GM18873 (cell line): ENCODE data around the gene GABRP.
"Not testable (repeated sequence)": the region's sequence is repeated elsewhere in the genome, so short reads cannot be mapped to it uniquely, and the experiment has no call there.

Experiments used
- ATAC-seq: cut with Tn5 transposase; IDR thresholded peaks from one replicate; pipeline ENCODE4 v1.9.1; 2021; ENCODE audit warnings: mild to moderate bottlenecking, moderate library complexity, moderate number of reproducible peaks; ENCODE audit not compliant: unreplicated experiment, low FRiP score

GABRP gene

DNA sequence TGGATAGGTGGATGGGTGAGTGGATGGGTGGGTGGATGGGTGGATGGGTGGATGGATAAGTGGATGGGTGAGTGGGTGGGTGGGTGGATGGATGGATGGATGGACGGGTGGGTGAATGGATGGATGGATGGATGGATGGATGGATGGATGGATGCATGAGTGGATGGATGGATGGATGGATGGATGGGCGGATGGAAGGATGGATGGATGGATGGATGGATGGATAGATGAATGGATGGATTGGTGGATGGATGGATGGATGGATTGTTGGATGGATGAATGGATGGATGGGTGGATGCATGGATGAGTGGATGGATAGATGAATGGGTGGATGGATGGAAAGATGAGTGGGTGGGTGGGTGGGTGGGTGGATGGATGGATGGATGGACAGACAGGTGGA lies 29.0 kb upstream of the GABRP start:
- not testable (repeated sequence) for ATAC-seq

DNA sequence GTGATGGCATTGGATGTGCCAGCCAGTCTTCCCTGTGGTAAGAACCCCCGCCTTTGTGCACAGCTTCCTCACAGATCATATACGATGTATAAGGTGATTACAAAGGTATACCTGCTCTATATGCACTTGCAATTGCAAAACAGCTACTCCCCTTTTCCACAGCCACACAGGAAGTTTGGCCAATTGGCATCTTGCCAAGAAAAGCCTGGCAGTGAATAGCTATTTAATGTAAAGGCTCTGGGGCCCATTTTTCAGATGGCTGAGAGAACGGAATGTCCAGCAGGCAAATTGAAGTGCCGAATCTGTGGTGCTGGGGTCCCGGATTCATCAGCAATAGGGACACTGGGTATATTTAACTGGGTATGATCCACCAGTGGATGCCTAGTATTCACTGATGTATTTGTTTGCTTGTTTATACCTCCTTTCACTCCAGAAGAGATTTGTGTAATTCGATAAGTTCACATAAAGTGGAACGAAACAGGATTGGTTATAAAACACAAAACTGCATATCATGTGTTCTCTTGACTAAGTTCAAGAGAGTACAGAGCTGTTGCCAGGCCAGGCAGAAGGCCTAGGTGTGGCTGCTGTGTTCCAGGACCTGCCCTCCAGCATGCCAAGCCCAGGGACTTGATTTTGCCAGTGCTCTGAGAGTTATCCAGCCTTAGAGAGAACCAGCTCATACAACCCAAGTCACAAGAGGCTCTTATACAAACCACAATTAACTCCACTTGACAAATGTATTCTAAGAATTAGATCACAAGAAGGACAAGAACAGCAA lies 27.7 kb upstream of the GABRP start:
- no peak for ATAC-seq

DNA sequence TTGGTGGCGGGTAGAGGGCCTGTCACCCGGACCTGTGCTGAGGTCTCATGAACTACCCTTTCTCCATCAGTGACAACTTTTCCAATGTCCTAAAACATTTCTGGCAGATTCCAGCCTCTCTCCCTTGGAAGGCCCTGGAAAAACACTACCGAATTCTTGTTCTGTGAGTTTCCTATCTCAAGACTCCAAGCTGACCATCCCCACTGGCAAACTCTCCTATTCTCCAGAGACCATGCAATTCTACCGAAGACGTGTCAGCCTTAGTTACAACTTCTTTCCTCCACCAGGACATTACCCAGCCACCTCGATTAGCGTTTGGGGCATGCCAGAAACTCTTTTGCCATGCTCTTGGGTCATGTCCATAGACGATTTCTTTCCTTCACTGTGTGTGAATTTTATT lies 26.8 kb upstream of the GABRP start:
- ATAC-seq, result no peak

DNA sequence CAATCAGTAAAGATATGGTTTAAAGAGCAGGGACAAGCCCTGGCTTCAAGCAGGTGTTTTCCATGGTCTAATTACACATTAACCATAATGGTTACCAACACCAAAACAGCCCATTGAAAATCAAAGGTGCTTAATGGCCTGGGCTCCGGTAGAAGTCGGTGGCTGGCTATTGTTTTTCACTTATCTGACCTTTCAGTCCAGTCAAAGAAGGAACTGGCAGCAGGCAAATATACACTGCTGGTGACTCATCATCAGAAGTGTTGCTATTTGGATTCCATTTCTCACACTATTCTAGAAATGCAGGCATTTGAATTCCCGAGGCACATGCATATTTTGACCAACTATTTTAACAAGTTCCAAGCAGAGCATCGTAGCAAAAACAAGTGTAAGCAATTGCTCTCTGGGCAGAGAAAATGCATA lies 26.3 kb upstream of the GABRP start:
- peak; percentile 87 for ATAC-seq

DNA sequence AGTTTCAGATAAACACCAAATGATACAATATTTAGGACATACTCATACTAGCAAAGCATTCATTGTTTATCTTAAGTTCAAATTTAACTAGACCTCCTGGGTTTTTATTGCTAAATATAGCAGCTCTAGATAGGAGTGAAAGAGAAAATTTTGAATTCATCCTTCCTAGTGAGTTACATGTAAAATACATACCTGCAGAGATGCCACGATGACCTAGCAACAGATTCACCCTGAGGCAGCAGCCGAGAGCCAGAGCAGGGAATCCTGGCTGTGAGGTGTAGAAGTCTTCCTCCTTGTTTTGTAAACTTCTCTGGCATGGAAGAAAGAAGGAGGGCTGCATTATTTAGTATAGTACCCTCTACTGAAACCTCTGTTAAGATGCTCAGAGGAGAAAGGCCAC lies 25.9 kb upstream of the GABRP start:
- ATAC-seq, result no peak

DNA sequence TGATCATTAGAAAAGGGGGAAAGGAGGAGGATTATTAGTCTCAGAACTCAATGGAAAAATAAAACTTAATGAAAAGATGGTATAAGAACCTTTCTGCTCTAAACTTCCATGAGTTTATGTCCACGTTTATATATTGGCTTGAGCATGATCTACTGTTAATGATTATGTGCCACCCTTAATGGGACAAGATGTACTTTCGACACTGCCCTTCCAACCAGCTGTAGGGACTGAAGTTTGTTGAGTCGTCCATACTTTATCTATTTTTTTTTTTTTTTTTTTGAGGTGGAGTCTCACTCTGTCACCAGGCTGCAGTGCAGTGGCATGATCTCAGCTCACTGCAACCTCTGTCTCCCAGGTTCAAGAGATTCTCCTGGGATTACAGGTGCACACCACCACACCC lies 25.0 kb upstream of the GABRP start:
- no peak for ATAC-seq

DNA sequence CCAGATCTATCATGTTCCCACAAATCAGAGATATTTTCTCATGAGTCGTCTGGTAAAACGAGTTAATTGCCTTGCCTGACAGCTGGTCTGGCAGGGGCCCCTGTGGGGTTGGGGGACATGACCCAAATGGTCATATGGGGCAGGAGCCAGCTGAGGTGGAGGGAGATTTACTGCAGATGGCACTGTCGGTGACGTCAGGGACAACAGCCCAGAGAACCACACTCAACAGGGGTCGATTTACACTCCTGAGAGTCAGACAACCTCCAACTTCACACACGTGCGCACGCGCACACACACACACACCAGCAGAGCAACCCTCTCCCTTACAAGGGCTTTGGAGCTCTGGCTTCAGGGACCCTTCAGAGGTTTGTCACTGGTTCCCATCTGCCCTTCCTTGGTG lies 23.4 kb upstream of the GABRP start:
- ATAC-seq, result no peak

DNA sequence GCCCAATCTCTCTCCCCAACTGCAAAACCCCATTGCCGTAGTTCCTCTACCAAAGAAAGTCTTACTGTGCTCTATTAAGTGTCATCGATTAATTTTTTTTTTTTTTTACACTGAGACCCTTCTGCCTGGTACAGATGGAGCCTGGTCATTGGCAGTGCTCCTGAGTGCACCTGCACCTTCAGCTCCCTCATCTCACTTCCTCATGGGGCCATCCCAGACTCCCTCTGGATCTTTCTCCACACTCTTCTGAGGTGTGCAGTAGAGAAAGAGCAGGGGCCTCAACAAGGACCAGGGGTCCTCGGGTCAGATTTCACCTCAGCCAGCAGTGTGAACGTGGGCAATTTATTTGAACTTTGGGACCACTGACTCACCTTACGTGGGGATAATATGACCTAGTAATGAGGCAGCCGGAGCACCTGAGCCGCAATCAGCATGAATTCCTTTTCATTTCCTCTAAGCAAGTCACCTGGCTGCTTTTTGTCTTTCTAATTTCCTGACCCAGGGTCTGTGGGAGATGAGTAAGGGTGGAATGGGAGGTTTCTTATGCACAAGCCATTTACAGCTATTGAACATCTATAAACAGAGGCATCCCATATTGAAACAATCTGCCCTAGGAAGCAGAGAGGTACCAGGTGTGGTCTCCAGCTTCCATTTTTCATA lies 22.3 kb upstream of the GABRP start:
- no peak for ATAC-seq

DNA sequence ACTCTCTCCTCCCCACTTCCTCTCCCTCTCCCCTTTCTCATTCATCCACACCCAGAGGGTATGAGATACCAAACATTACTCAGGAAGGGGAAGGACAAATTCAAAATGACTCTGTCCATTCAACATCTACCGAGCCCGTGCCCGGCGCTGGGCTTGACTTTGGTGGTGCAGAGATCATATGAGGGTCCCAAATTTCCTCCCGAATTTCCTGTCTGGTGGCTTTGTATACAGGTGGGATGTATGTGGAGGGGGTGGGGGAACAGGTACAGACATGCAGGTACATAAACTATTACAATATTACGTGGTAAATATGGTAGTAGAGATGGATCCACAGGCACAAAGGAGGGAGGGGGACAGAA lies 21.8 kb upstream of the GABRP start:
- ATAC-seq, result no peak

DNA sequence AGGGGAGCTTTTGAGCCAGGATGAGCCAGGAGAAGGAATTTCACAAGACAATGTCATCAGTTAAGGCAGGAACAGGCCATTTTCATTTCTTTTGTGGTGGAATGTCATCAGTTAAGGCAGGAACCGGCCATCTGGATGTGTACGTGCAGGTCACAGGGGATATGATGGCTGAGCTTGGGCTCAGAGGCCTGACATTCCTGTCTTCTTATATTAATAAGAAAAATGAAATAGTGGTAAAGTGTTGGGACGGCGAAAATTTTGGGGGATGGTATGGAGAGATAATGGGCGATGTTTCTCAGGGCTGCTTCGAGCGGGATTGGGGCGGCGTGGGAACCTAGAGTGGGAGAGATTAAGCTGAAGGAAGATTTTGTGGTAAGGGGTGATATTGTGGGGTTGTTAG lies 21.2 kb upstream of the GABRP start:
- not testable (repeated sequence) for ATAC-seq

DNA sequence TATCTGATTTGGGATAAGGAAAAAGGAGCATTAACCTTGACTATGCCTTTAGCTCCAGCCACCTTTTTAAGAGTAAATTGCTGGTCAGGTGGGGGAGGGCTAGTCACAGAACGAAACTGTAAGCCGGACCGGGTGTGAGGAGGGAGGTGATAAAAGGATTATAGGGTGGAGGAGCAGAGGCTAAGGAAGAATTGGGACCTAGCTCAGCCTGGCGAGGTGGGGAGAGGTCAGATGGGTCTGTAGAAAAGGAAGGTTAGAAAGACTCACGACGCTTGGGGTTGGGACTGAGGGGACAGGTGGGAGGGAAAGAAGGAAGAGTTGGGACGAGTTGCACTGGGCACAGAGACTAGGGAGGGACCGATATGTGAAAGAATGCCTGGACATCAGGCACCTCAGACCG lies 17.7 kb upstream of the GABRP start:
- ATAC-seq, result not testable (repeated sequence)

DNA sequence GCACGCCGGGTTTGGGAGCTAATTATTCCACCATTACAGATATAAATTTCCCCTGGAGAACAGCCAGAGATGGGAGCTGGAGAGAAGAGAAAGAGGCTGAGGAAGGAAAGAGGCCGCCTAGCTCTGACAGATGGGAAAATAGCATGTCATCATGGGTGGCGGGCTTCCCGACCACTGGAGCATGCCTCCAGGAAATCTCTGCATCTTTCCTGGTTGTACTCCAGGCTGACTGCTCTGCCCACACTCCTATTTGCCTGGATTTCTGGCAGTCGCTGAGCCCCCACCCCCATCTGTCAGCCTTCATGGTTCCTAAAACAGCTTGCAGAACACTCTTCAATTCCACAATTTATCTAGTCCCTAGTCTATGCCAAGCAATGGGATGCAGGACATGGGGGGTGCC lies 14.3 kb upstream of the GABRP start:
- ATAC-seq, result no peak

DNA sequence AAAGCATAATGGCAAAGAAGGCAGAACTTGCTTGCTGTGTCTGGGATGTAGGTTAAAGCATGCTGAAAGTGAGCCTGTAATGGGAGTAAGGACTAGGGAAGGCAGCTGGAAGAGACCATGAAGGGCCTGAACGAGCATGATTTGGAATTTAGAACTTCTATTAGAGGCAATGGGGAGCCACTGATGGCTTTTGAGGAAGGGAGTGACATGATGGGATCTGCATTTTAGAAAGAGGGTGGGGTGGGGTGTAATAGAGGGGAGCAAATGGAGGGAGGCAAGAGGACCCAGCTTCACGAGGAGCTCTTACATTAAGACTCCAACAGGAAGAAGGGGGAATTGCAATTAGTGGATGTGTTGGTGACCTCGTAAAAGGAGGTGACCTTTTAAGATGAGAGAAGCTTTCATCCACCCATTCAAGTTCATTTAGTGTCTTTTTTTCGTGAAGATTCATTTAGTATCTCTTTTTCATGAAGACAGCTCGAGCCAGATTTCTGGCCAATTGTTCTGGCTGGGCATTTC lies 13.6 kb upstream of the GABRP start:
- ATAC-seq, result no peak

DNA sequence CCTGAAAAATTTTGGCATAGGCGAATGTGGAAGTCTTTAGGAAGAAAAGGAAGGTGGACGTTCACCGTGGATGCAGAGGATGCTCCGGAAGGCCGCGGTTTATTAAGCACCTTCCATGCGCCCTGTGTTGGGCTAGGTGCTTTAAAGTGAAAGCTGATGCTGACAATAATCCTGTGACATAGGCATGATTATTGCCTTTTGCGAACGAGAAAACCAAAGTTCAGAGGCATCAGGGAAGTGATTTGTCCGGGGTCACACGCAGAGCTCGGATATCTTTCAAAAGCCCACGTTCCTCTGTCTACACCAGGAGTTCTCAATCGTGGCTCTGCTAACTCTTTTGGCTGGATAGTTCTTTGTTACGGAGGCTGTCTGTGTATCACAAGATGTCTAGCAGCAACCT lies 12.0 kb upstream of the GABRP start:
- no peak for ATAC-seq

DNA sequence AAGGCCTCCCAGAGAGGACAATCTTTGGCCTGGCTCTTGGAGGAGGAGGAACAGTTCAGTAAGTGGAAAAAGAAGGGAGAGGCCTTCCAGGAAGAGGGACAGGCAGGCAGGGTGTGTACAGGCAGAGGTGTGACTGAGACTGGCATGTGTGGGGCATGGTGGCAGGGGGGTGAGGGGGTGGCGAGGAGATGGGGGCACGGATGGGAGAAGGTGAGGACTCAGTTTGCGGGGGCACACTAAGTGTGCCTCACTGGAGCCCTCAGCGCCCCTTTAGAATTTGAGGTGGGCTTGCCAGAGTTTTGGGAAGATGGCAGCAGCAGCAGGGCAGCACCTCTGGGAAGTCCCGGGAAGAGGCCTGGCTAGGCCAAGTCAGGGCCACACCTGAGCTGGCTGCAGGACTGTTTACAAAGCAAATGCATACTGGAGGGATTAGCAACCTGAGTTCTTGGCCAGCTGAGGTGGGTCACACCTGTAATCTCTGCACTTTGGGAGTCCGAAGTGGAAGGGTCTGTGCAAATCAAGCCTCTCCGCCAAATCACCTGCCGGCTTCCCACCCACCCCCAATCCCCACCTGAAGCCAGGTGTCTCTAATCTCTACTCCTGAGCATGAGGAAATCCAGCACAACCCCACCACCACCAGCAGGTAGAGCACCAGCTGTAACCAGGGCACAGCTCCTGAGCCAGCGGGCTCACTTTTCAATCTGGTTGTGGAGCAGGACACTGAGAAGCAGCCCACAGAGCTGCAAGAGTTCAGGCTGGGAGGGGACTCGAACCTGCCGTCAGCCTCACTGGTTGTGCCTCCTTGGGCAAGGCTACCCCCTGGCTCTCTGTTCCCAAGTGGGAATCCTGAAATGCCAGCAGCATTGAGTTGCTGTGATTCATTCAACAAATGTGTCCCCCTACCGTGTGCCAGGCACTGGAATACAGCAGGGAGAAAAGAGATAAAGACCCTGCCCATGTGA lies 10.2 kb upstream of the GABRP start:
- no peak for ATAC-seq

DNA sequence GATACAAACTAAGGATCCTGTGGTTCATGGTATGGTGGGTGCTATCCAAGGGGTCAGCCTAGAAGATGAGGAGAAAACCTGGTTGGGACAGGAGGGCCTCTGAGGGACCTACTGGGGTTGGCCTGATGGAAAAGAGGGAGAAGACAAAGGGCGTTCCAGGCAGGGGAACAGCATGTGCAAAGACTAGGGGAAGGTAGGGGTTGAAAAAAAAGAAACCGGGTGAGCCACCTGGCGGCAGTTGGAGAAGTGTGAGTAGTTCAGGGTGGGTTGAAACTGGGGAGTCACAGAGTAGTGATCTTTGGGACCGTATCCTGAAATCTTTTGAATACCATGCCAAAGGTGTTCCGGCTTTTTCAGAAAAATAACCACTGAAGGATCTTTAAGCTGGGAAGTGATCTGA lies 8.7 kb upstream of the GABRP start:
- ATAC-seq, result no peak

DNA sequence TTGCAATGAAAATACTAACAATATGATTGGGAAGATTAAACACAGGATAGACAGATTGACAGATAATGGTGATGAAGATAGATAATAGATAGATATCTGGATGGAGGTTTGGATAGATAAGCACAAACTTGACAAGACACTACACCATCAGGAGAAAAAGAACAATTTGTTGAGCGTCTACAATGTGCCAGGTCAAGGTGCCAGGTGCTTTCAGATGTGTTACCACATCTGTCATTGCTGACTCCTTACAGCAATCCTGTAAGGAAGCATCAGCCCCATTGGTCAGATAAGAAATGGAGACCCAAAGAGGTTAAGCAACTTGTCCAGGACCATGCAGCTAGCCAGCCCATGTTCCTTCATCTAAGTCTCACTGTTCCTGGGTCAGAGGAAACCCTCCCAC lies 1.6 kb upstream of the GABRP start:
- ATAC-seq, result no peak

DNA sequence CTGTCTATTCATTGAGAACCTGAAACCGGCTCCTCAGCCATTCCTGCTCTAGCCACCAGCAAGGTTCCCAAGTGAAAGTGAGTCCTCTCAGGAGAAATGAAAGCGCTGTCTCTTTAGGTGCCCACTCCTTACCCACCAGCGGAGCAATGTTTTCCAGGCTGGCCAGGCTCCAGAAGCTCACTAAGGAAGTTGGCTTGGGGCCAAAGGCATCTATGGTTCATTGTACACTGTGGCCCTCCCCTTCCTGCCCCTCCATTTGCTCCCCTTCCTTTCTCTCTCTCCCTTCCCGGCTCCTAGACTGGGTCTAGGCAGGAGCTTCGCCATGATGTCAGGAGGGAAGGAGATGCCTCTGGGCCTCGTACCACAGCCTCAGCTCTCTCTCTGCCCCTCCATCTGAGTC lies 1.1 kb upstream of the GABRP start:
- no peak for ATAC-seq

DNA sequence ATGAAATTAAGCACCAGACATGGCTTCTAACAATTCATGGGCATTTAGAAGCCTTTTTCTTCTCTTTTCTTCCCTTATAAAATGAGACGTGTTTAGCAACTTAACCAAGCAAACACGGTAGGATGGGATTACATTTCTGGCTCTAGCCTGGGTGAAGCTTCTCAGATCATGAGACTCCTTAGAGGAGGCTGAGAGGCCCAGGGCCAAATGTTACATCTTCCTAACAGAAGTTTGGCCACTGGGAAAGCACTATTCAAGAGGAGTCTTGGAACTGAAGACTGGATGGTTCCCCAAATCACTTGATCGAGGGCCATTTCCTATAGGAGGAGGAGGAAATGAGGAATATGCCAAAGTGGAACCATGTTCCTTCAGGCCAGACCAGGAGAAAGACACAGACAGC lies 1.9 kb downstream of the GABRP start:
- ATAC-seq, result no peak

DNA sequence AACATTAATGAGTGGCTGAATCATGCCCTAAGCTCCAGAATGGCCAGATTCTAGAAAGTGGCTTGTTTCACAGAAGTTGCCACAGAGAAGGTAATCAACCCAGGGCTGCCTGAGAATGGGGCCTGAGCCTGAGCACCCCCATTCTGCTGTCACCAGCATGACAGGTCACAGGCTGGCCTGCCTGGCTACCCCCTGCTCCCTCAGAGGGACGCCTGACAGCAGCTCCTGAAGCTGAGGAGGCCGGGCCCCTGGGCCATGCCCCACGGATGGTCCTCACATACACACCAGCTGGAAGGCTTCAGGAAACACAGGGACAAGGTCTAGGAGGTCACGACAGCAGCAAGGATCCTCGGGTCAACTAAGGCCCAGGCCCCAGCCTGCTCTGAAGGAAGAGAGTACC lies 3.7 kb downstream of the GABRP start:
- ATAC-seq, result no peak
